ENCODE measurements around the gene NUDT5.

- TF ChIP-seq GATA3 (IDR thresholded peaks at IDR 0.05; ENCODE audit: low read depth, low read length) (no peak), GATA2 (IDR thresholded peaks at IDR 0.05; ENCODE audit: low read depth, low read length) (no peak)
Observed at GRCh38 chr10:12195281-12195602, 449 bp downstream of the NUDT5 start.
